ENCODE measurements around the gene CPNE1.
A peak's percentile ranks its signal among the peaks of the same experiment; 100 is the strongest.

Gene CPNE1

GRCh38 chr20:35616465-35617396 lies 48.0 kb downstream of the CPNE1 start:
- peak; percentile 67 for ATAC-seq
- TF ChIP-seq SNAI2 (CRISPR knock-in tag; IDR thresholded peaks at IDR 0.05) (no peak), ESRRG (CRISPR knock-in tag; IDR thresholded peaks at IDR 0.05) (no peak), GLIS3 (CRISPR knock-in tag; IDR thresholded peaks at IDR 0.05) (no peak), ISL1 (CRISPR knock-in tag; IDR thresholded peaks at IDR 0.05) (no peak), ZFP3 (CRISPR knock-in tag; IDR thresholded peaks at IDR 0.05) (peak; percentile 40; the same call in 1 of the 2 replicates), ARNTL (CRISPR knock-in tag; IDR thresholded peaks at IDR 0.05; ENCODE audit: borderline replicate concordance, low read depth) (no peak), ZNF70 (CRISPR knock-in tag; IDR thresholded peaks at IDR 0.05) (no peak), PPARA (CRISPR knock-in tag; IDR thresholded peaks at IDR 0.05; ENCODE audit: borderline replicate concordance) (no peak), TOX (CRISPR knock-in tag; IDR thresholded peaks at IDR 0.05; ENCODE audit: borderline replicate concordance) (no peak), CSDC2 (CRISPR knock-in tag; IDR thresholded peaks at IDR 0.05) (no peak)
- TF ChIP-seq, protein P1, sequence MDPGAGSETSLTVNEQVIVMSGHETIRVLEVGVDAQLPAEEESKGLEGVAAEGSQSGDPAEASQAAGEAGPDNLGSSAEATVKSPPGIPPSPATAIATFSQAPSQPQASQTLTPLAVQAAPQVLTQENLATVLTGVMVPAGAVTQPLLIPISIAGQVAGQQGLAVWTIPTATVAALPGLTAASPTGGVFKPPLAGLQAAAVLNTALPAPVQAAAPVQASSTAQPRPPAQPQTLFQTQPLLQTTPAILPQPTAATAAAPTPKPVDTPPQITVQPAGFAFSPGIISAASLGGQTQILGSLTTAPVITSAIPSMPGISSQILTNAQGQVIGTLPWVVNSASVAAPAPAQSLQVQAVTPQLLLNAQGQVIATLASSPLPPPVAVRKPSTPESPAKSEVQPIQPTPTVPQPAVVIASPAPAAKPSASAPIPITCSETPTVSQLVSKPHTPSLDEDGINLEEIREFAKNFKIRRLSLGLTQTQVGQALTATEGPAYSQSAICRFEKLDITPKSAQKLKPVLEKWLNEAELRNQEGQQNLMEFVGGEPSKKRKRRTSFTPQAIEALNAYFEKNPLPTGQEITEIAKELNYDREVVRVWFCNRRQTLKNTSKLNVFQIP (CRISPR knock-in tag; IDR thresholded peaks at IDR 0.05; ENCODE audit: borderline replicate concordance, low read depth): 0 out of 2 replicates have a peak, but pooled peaks have one; percentile 46

GRCh38 chr20:35615667-35616464 lies 48.8 kb downstream of the CPNE1 start, which contains the start of gene SPAG4:
TSS of gene SPAG4 (plus strand) at chr20:35615829. CDS start at chr20:35616004, 175 bp downstream.
- ATAC-seq: peak; percentile 82
- TF ChIP-seq OSR1 (CRISPR knock-in tag; IDR thresholded peaks at IDR 0.05): no peak
- peak; percentile 5; the same call in 1 of the 2 replicates for TF ChIP-seq ZNF70 (CRISPR knock-in tag; IDR thresholded peaks at IDR 0.05)
- peak; percentile 62; the same call in 1 of the 2 replicates for TF ChIP-seq ZFP3 (CRISPR knock-in tag; IDR thresholded peaks at IDR 0.05)
- TF ChIP-seq, protein P1 (CRISPR knock-in tag; IDR thresholded peaks at IDR 0.05; ENCODE audit: borderline replicate concordance, low read depth): no peak
- TF ChIP-seq, protein P2, sequence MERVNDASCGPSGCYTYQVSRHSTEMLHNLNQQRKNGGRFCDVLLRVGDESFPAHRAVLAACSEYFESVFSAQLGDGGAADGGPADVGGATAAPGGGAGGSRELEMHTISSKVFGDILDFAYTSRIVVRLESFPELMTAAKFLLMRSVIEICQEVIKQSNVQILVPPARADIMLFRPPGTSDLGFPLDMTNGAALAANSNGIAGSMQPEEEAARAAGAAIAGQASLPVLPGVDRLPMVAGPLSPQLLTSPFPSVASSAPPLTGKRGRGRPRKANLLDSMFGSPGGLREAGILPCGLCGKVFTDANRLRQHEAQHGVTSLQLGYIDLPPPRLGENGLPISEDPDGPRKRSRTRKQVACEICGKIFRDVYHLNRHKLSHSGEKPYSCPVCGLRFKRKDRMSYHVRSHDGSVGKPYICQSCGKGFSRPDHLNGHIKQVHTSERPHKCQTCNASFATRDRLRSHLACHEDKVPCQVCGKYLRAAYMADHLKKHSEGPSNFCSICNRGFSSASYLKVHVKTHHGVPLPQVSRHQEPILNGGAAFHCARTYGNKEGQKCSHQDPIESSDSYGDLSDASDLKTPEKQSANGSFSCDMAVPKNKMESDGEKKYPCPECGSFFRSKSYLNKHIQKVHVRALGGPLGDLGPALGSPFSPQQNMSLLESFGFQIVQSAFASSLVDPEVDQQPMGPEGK (CRISPR knock-in tag; IDR thresholded peaks at IDR 0.05; ENCODE audit: borderline replicate concordance): no peak
- no peak for TF ChIP-seq SNAI2 (CRISPR knock-in tag; IDR thresholded peaks at IDR 0.05)
- no peak for TF ChIP-seq RARB (CRISPR knock-in tag; IDR thresholded peaks at IDR 0.05)
- TF ChIP-seq CSRNP3 (CRISPR knock-in tag; IDR thresholded peaks at IDR 0.05): no peak
- no peak for TF ChIP-seq ARNTL (CRISPR knock-in tag; IDR thresholded peaks at IDR 0.05; ENCODE audit: borderline replicate concordance, low read depth)
- 0 out of 2 replicates have a peak, but pooled peaks have one; percentile 40 for TF ChIP-seq CSDC2 (CRISPR knock-in tag; IDR thresholded peaks at IDR 0.05)
- no peak for TF ChIP-seq ZC3H10 (CRISPR knock-in tag; IDR thresholded peaks at IDR 0.05)
- TF ChIP-seq PPARA (CRISPR knock-in tag; IDR thresholded peaks at IDR 0.05; ENCODE audit: borderline replicate concordance): no peak
- peak; percentile 8; the same call in 1 of the 2 replicates for TF ChIP-seq GLIS3 (CRISPR knock-in tag; IDR thresholded peaks at IDR 0.05)

DNA sequence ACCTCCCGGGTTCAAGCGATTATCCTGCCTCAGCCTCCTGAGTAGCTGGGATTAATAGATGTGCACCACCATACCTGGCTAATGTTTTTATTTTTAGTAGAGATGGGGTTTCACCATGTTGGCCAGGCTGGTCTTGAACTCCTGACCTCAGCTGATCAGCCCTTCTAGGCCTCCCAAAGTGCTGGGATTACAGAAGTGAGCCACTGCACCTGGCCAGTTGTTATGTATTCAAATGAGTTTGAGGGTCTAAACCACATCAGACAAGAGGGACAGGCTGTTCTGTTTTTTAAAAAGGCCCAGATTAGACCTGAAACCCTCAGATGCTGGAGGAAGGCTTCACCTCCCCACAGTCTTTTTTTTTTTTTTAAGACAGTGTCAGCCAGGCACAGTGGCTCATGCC lies 53.2 kb downstream of the CPNE1 start:
- no peak for ATAC-seq
- TF ChIP-seq GLIS3 (CRISPR knock-in tag; IDR thresholded peaks at IDR 0.05) (no peak), TOX (CRISPR knock-in tag; IDR thresholded peaks at IDR 0.05; ENCODE audit: borderline replicate concordance) (no peak), CSDC2 (CRISPR knock-in tag; IDR thresholded peaks at IDR 0.05) (no peak), ZNF70 (CRISPR knock-in tag; IDR thresholded peaks at IDR 0.05) (no peak), ZNF8 (CRISPR knock-in tag; IDR thresholded peaks at IDR 0.05) (no peak), BACH2 (CRISPR knock-in tag; IDR thresholded peaks at IDR 0.05; ENCODE audit: borderline replicate concordance) (no peak), CSRNP3 (CRISPR knock-in tag; IDR thresholded peaks at IDR 0.05) (no peak)
- TF ChIP-seq, protein P3, sequence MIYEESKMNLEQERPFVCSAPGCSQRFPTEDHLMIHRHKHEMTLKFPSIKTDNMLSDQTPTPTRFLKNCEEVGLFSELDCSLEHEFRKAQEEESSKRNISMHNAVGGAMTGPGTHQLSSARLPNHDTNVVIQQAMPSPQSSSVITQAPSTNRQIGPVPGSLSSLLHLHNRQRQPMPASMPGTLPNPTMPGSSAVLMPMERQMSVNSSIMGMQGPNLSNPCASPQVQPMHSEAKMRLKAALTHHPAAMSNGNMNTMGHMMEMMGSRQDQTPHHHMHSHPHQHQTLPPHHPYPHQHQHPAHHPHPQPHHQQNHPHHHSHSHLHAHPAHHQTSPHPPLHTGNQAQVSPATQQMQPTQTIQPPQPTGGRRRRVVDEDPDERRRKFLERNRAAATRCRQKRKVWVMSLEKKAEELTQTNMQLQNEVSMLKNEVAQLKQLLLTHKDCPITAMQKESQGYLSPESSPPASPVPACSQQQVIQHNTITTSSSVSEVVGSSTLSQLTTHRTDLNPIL (CRISPR knock-in tag; IDR thresholded peaks at IDR 0.05; ENCODE audit: low read depth): no peak
- TF ChIP-seq, protein P2 (CRISPR knock-in tag; IDR thresholded peaks at IDR 0.05; ENCODE audit: borderline replicate concordance): no peak

All from SK-N-SH treated with all-trans-retinoic acid at 6 μM for 48 hours (cell line).